HepG2 (cell line): ENCODE measurements around the gene TUBB2B. TPM values are rescaled to one million over a fixed set of nuclear protein-coding genes. Genes with fewer than 3 reads are reported as not detected.

Source experiments
- AKNA ChIP-seq: sonication (generic); formaldehyde crosslinking; IDR thresholded peaks from 2 replicates; pipeline ENCODE4 v1.4.0; 2020; ENCODE audit warnings: missing genetic modification reagents, borderline replicate concordance
- ELK4 ChIP-seq: sonication (generic); formaldehyde crosslinking; IDR thresholded peaks from 2 replicates; pipeline ENCODE4 v1.9.0; 2021; ENCODE audit warnings: missing genetic modification reagents, borderline replicate concordance
- KDM4B ChIP-seq: sonication (generic); formaldehyde crosslinking; IDR thresholded peaks from 2 replicates; pipeline ENCODE4 v1.4.0; 2020; ENCODE audit warnings: missing genetic modification reagents
- RNF219 ChIP-seq: sonication (generic); formaldehyde crosslinking; IDR thresholded peaks from 2 replicates; pipeline ENCODE4 v1.5.0; 2020; ENCODE audit warnings: mild to moderate bottlenecking, missing genetic modification reagents
- SETDB1 ChIP-seq: sonication (generic); formaldehyde crosslinking; IDR thresholded peaks from 2 replicates; pipeline ENCODE4 v1.5.1; 2020; ENCODE audit warnings: missing genetic modification reagents, mild to moderate bottlenecking, borderline replicate concordance
- SMAD3 ChIP-seq: sonication (generic); formaldehyde crosslinking; IDR thresholded peaks from 2 replicates; pipeline ENCODE4 v1.4.0; 2020; ENCODE audit warnings: missing genetic modification reagents
- TFE3 ChIP-seq: IDR thresholded peaks from 2 replicates; pipeline ENCODE4 v1.6.1; 2016
- ZBTB10 ChIP-seq: sonication (generic); formaldehyde crosslinking; IDR thresholded peaks from 2 replicates; pipeline ENCODE4 v1.4.0; 2020; ENCODE audit warnings: missing genetic modification reagents, borderline replicate concordance
- ZFP1 ChIP-seq: IDR thresholded peaks from 2 replicates; pipeline ENCODE4 v1.6.1; 2016
- ZFY ChIP-seq: sonication (generic); formaldehyde crosslinking; IDR thresholded peaks from 2 replicates; pipeline ENCODE4 v1.4.0; 2020; ENCODE audit warnings: missing genetic modification reagents
- ZNF619 ChIP-seq: sonication (generic); formaldehyde crosslinking; IDR thresholded peaks from 2 replicates; pipeline ENCODE4 v1.4.0; 2020; ENCODE audit warnings: mild to moderate bottlenecking, missing genetic modification reagents
- polyA plus RNA-seq, 8 experiments: library from polyadenylated mRNA; depleted of rRNA in 3 of 8; stranded (reverse) in 7 of 8; unstranded in 1 of 8; fragments of >200 nt; fragmentation: Illumina TruSeq in 4 of 8; extraction: Trizol in 4 of 8; gene quantifications; 2 replicates each; pipeline versions ENCODE4 v1.2.1 to v1.2.3, GENCODE V29; 2011 to 2016; ENCODE audit warnings: low read depth in 4 of 8, missing spikeins in 1 of 8, mixed read lengths in 1 of 8; ENCODE audit not compliant: insufficient read depth in 1 of 8
- total RNA-seq, 5 experiments: library from RNA; depleted of rRNA; stranded (reverse); fragments of >200 nt; fragmentation: Illumina TruSeq; extraction: Trizol; gene quantifications; 2 replicates each; pipeline ENCODE4 v1.2.3, GENCODE V29; 2016; ENCODE audit warnings: low read depth in 1 of 5

Gene TUBB2B
- total and polyA plus RNA-seq, 2 of the 13 experiments (the other 11 are each of a cell fraction or from before 2014, with no cell fraction given), result 10.3 to 23.6 TPM

- no peak for TF ChIP-seq AKNA (CRISPR knock-in tag)
- no peak for TF ChIP-seq ZFP1
- TF ChIP-seq ELK4 (CRISPR knock-in tag), result no peak
- peak; percentile 75; the same call in 1 of the 2 replicates for TF ChIP-seq SMAD3
- TF ChIP-seq KDM4B (CRISPR knock-in tag), result no peak
- no peak for TF ChIP-seq ZNF619 (CRISPR knock-in tag)
- TF ChIP-seq ZFY (CRISPR knock-in tag), result no peak
- no peak for TF ChIP-seq SETDB1 (CRISPR knock-in tag)
- no peak for TF ChIP-seq ZBTB10 (CRISPR knock-in tag)
- TF ChIP-seq TFE3 (CRISPR knock-in tag), result no peak
- no peak for TF ChIP-seq RNF219 (CRISPR knock-in tag)
These were observed 24.2 kb upstream of the TUBB2B start (continued) for GRCh38 chr6:3251462-3252314.
